Tibial artery (tissue), 4 donors: ENCODE results near the gene CEACAM19.

ENCODE experiments used
- DNase-seq, 2 donors: peaks; one replicate each; pipeline ENCODE4 v3.0.0-alpha.2; 2019
- H3K27ac ChIP-seq, 2 donors: fragments of 200-600 bp; sonication (generic) in 1 of 2; 1 replicate in 1 of 2; 2 replicates in 1 of 2; pipeline ENCODE4 v1.5.1; 2018 to 2019; ENCODE audit warnings: mild to moderate bottlenecking in 1 of 2
- H3K27me3 ChIP-seq, 2 donors: fragments of 200-600 bp; sonication (generic) in 1 of 2; one replicate each; pipeline versions ENCODE4 v1.5.1 to v1.6.0; 2016 to 2019
- H3K36me3 ChIP-seq, 3 donors: fragments of 200-600 bp; sonication (generic) in 2 of 3; one replicate each; pipeline ENCODE4 v1.5.1; 2016 to 2019; ENCODE audit warnings: mild to moderate bottlenecking in 2 of 3
- H3K4me1 ChIP-seq, 4 donors: fragments of 200-600 bp; sonication (generic) in 2 of 4; 1 replicate in 3 of 4; 2 replicates in 1 of 4; pipeline ENCODE4 v1.5.1; 2016 to 2019
- H3K4me3 ChIP-seq, 2 donors: fragments of 200-600 bp; sonication (generic) in 1 of 2; 1 replicate in 1 of 2; 2 replicates in 1 of 2; pipeline ENCODE4 v1.5.1; 2018 to 2019; ENCODE audit warnings: mild to moderate bottlenecking in 2 of 2
- H3K9me3 ChIP-seq, 3 donors: fragments of 200-600 bp; sonication (generic) in 1 of 3; one replicate each; pipeline ENCODE4 v1.5.1; 2016 to 2019
- intact Hi-C: fragments of 100-400 bp; cut with DNase I; formaldehyde crosslinking; loops from one replicate; pipeline ENCODE4 v1.15.0; 2023; ENCODE audit warnings: low total_unique reads
- TF ChIP-seq, protein P1 (sequence below), 2 experiments: fragments of 200-600 bp in 1 of 2; fragments of 450-650 bp in 1 of 2; IDR thresholded peaks; one replicate each; pipeline ENCODE4 v1.5.1; 2017 to 2019; ENCODE audit warnings: antibody characterized with exemption in 2 of 2, mild to moderate bottlenecking in 1 of 2, moderate library complexity in 1 of 2

The CEACAM19 gene

DNA sequence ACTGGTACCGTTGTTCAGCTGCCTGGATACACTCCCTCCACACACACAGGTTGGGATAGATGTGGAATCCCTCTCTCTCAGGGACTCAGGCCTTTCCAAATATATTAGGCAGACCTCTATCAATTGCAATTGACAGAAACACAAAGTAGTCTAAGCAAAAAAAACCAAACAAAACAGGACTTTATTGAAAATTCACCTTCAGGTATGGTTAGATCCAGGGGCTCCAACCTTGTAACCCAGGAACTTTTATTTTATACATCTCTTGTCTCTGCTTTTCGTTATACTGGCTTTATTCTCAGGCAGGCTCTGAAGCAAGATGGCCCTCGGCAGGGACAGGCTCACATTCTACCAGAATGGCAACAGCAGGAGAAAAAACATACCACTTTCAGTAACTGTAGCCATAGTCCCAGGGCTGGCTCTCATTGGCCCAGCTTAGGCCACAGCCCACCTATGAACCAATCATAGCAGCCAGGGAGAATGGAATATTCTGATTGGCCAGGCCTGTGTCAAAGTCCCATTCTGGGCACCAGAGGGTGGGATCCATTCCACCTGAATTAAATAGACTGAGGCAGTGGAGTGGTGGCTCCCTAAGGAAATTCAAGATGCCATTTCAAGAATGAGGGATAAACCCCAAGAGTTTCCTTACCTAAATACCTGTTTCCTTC, 13.1 kb upstream of the CEACAM19 start:
- DNase-seq = no peak

DNA sequence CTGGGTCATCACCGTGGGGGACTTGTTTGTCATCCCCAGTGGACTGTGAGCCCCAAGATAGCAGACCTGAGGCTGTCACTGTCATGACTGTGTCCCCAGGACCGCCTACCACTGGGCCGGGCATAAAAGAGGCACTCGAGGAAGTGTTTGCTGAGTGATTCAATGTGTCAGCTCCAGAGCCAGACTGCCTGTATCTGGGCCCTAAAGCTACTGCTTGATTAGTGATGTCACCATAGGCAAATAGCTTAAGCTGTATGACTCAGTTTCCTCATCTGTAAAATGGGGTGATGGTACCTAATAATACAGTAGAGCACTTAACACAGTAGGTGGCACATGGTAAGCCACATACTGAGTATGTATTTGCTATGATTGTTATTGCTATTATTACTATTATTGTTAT, 11.2 kb upstream of the CEACAM19 start:
- TF ChIP-seq, protein P1, sequence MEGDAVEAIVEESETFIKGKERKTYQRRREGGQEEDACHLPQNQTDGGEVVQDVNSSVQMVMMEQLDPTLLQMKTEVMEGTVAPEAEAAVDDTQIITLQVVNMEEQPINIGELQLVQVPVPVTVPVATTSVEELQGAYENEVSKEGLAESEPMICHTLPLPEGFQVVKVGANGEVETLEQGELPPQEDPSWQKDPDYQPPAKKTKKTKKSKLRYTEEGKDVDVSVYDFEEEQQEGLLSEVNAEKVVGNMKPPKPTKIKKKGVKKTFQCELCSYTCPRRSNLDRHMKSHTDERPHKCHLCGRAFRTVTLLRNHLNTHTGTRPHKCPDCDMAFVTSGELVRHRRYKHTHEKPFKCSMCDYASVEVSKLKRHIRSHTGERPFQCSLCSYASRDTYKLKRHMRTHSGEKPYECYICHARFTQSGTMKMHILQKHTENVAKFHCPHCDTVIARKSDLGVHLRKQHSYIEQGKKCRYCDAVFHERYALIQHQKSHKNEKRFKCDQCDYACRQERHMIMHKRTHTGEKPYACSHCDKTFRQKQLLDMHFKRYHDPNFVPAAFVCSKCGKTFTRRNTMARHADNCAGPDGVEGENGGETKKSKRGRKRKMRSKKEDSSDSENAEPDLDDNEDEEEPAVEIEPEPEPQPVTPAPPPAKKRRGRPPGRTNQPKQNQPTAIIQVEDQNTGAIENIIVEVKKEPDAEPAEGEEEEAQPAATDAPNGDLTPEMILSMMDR (IDR thresholded peaks at IDR 0.05) = no peak
- Histone ChIP-seq H3K4me1 (peaks cover 0 to 4% (median 2%) of the 10 kb centered on the region in 4 donors), H3K4me3 (no peak overlapping the region), H3K27ac (no peak overlapping the region), H3K36me3 (peaks cover 55 to 82% (median 74%) of the 10 kb centered on the region in 3 donors), H3K27me3 (no peaks in the 10 kb centered on the region), H3K9me3 (no peaks in the 10 kb centered on the region)
- intact Hi-C loops = no loop called here
- DNase-seq = no peak

More for the DNA sequence above, 13.1 kb upstream of the CEACAM19 start:
- no peaks in the 10 kb centered on the region for H3K27me3 ChIP-seq
- no peak overlapping the region for H3K27ac ChIP-seq
- no peak overlapping the region for H3K4me3 ChIP-seq
- no peaks in the 10 kb centered on the region for H3K9me3 ChIP-seq
- H3K36me3 ChIP-seq = peaks cover 59 to 94% (median 82%) of the 10 kb centered on the region in 3 donors
- H3K4me1 ChIP-seq = peaks cover 0 to 4% (median 2%) of the 10 kb centered on the region in 4 donors
- intact Hi-C loops = no loop called here
- TF ChIP-seq, protein P1 (IDR thresholded peaks at IDR 0.05) = no peak

DNA sequence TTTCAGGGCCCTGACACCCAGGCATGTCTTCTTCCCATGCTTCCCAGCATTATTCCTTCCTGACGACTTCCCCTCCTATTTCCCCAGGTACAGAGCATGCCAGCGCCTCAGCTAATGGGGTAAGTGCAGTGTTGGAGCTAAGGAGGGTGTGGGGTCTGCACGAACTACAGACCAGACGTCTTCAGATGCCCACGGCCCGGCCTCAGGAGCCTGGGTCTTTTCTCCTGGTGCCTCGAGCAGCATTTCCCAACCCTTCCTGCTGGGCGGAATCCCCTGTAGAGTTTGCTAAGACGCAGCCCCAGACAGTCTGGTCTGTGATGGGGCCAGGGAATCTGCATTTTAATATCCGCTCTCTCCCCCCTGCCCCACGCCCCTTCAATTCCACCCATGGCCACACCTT, 10.1 kb upstream of the CEACAM19 start:
- TF ChIP-seq, protein P1 (IDR thresholded peaks at IDR 0.05) = no peak

DNA sequence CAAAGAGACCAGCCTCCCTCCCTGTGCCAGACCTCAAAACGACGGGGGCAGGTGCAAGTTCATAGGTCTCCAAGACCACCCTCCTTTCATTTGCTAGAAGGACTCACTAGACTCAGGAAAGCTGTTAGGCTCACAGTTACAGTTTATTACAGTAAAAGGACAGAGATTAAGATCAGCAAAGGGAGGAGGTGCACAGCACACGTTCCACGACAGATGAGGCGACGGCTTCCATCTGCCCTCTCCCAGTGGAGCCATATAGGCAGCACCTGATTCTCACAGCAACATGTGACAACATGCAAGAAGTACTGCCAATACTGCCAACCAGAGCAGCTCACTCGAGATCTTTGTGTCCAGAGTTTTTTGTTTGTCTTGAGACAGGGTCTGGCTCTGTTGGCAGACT, 9.4 kb upstream of the CEACAM19 start:
- peaks cover 0 to 3% (median 2%) of the 10 kb centered on the region in 4 donors for H3K4me1 ChIP-seq
- H3K36me3 ChIP-seq = peaks cover 46 to 66% (median 60%) of the 10 kb centered on the region in 3 donors
- intact Hi-C loops = no loop called here
- no peak overlapping the region for H3K4me3 ChIP-seq
- DNase-seq = no peak
- no peaks in the 10 kb centered on the region for H3K9me3 ChIP-seq
- TF ChIP-seq, protein P1 (IDR thresholded peaks at IDR 0.05) = no peak
- no peaks in the 10 kb centered on the region for H3K27me3 ChIP-seq
- H3K27ac ChIP-seq = no peak overlapping the region

More for the DNA sequence above, 10.1 kb upstream of the CEACAM19 start:
- no peaks in the 10 kb centered on the region for H3K27me3 ChIP-seq
- intact Hi-C loops = no loop called here
- no peak overlapping the region for H3K4me3 ChIP-seq
- no peak for DNase-seq
- peaks cover 0 to 4% (median 2%) of the 10 kb centered on the region in 4 donors for H3K4me1 ChIP-seq
- no peaks in the 10 kb centered on the region for H3K9me3 ChIP-seq
- H3K27ac ChIP-seq = no peak overlapping the region
- H3K36me3 ChIP-seq = peaks cover 50 to 73% (median 63%) of the 10 kb centered on the region in 3 donors

DNA sequence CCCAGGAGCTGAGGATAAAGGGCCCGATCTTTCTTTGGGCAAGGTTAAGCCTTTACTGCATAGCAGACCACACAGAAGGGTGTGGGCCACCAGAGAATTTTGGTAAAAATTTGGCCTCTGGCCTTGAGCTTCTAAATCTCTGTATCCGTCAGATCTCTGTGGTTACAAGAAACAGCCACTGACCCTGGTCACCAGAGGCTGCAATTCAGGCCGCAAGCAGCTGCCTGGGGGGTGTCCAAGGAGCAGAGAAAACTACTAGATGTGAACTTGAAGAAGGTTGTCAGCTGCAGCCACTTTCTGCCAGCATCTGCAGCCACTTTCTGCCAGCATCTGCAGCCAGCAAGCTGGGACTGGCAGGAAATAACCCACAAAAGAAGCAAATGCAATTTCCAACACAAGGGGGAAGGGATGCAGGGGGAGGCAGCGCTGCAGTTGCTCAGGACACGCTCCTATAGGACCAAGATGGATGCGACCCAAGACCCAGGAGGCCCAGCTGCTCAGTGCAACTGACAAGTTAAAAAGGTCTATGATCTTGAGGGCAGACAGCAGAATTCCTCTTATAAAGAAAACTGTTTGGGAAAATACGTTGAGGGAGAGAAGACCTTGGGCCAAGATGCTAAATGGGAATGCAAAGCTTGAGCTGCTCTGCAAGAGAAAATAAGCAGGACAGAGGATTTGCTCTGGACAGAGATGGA, 8.4 kb upstream of the CEACAM19 start:
- intact Hi-C loops = no loop called here
- TF ChIP-seq, protein P1 (IDR thresholded peaks at IDR 0.05) = no peak
- H3K27ac ChIP-seq = no peak overlapping the region

More for the DNA sequence above, 8.4 kb upstream of the CEACAM19 start:
- H3K36me3 ChIP-seq = peaks cover 41 to 59% (median 57%) of the 10 kb centered on the region in 3 donors
- no peak overlapping the region for H3K4me3 ChIP-seq
- H3K27me3 ChIP-seq = no peaks in the 10 kb centered on the region
- no peak for DNase-seq
- no peaks in the 10 kb centered on the region for H3K9me3 ChIP-seq
- no peaks in the 10 kb centered on the region for H3K4me1 ChIP-seq
